Measurements from ENCODE around the gene PKP3.

The PKP3 gene

DNA sequence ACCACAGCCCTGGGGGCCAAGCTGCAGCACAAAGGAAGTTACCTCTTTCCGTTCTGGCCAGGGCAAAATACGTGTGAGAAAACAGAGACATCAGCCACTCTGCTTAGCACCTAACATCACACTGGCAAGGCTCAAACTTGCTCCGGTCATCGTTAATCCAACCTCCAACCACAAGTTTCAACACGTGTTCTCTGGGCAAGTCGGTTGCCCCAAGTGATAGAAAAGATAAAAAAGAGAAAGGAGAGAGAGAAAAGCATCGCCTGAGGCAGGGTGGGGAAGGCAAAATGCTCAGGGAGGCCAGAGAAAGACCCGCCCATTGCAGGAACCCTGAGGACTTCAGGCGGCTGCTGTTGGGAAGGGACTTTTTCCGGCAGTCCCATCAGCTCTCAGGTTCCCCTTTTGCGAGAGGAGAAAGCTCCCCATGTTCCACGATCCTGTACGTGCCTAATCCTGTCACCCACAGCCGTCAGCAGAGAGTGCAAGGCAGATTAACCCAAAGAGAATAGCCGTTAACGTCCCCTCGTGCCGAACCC is 43.2 kb upstream of the PKP3 start:
- H3K36me3 ChIP-seq (ENCODE audit: insufficient read depth, low read length) = no peaks in the 10 kb centered on the region
- H3K9me3 ChIP-seq (ENCODE audit: insufficient read depth, low read length, severe bottlenecking) = no peaks in the 10 kb centered on the region
- no peak overlapping the region for H2AFZ ChIP-seq (ENCODE audit: low read depth, low read length)
- H4K20me1 ChIP-seq (ENCODE audit: insufficient read depth, low read length) = no peaks in the 10 kb centered on the region
- no peak overlapping the region for H3K4me2 ChIP-seq (ENCODE audit: insufficient read depth, low read length)
- ATAC-seq (ENCODE audit: insufficient read depth, low read depth) (peak; percentile 35), DNase-seq (peak; percentile 46)
- H3K27ac ChIP-seq (ENCODE audit: low read length) = peak overlapping the region; percentile 48
- H3K27me3 ChIP-seq (ENCODE audit: insufficient read depth, low read length, poor library complexity) = no peaks in the 10 kb centered on the region
- H3K79me2 ChIP-seq (ENCODE audit: insufficient read depth, low read length) = no peaks in the 10 kb centered on the region
- no peak overlapping the region for H3K4me3 ChIP-seq (ENCODE audit: low read depth in 1 of 2, low read length in 2 of 2)
- H3K4me1 ChIP-seq (ENCODE audit: insufficient read depth, low read length) = peaks cover 20% of the 10 kb centered on the region
- no peak overlapping the region for H3K9ac ChIP-seq (ENCODE audit: low read depth, low read length)
- TF ChIP-seq, protein P1, sequence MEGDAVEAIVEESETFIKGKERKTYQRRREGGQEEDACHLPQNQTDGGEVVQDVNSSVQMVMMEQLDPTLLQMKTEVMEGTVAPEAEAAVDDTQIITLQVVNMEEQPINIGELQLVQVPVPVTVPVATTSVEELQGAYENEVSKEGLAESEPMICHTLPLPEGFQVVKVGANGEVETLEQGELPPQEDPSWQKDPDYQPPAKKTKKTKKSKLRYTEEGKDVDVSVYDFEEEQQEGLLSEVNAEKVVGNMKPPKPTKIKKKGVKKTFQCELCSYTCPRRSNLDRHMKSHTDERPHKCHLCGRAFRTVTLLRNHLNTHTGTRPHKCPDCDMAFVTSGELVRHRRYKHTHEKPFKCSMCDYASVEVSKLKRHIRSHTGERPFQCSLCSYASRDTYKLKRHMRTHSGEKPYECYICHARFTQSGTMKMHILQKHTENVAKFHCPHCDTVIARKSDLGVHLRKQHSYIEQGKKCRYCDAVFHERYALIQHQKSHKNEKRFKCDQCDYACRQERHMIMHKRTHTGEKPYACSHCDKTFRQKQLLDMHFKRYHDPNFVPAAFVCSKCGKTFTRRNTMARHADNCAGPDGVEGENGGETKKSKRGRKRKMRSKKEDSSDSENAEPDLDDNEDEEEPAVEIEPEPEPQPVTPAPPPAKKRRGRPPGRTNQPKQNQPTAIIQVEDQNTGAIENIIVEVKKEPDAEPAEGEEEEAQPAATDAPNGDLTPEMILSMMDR (IDR thresholded peaks at IDR 0.05; ENCODE audit: borderline replicate concordance, extremely low read depth, low read length, poor library complexity, severe bottlenecking) = no peak
- no peak for TF ChIP-seq EZH2 (IDR thresholded peaks at IDR 0.05; ENCODE audit: borderline replicate concordance, low read depth, low read length, severe bottlenecking)

DNA sequence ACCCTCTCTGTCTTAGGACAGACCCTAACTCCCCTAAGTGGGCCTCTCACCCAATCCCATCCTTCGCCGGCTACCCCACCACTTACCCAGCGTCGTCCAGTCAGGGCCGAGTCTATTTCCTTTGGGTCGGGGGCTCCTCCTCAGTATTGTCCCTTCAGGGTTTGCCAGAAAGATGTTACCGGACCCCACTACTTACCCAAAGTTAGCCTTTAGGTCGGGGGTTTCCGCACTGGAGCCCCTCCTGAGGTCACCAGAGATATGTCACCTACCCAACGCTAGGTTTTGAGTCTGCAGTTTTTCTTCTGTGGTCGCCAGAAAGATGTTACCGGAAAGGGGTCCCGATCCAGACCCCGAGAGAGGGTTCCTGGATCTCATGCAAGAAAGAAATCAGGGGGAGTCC is 42.6 kb upstream of the PKP3 start:
- H3K27me3 ChIP-seq (ENCODE audit: insufficient read depth, low read length, poor library complexity) = no peaks in the 10 kb centered on the region
- no peak for DNase-seq
- H3K9me3 ChIP-seq (ENCODE audit: insufficient read depth, low read length, severe bottlenecking) = no peaks in the 10 kb centered on the region
- no peaks in the 10 kb centered on the region for H3K79me2 ChIP-seq (ENCODE audit: insufficient read depth, low read length)
- H3K4me3 ChIP-seq (ENCODE audit: low read depth in 1 of 2, low read length in 2 of 2) = no peak overlapping the region
- H3K27ac ChIP-seq (ENCODE audit: low read length) = no peak overlapping the region
- no peaks in the 10 kb centered on the region for H3K36me3 ChIP-seq (ENCODE audit: insufficient read depth, low read length)
- H4K20me1 ChIP-seq (ENCODE audit: insufficient read depth, low read length) = no peaks in the 10 kb centered on the region
- peaks cover 24% of the 10 kb centered on the region for H3K4me1 ChIP-seq (ENCODE audit: insufficient read depth, low read length)
- no peak overlapping the region for H2AFZ ChIP-seq (ENCODE audit: low read depth, low read length)
- TF ChIP-seq EZH2 (IDR thresholded peaks at IDR 0.05; ENCODE audit: borderline replicate concordance, low read depth, low read length, severe bottlenecking) = no peak
- TF ChIP-seq, protein P1 (IDR thresholded peaks at IDR 0.05; ENCODE audit: borderline replicate concordance, extremely low read depth, low read length, poor library complexity, severe bottlenecking) = no peak
- no peak overlapping the region for H3K4me2 ChIP-seq (ENCODE audit: insufficient read depth, low read length)
- no peak overlapping the region for H3K9ac ChIP-seq (ENCODE audit: low read depth, low read length)
- no peak for ATAC-seq (ENCODE audit: insufficient read depth, low read depth)

GRCh38 chr11:352456-353031 is 41.5 kb upstream of the PKP3 start:
- peak overlapping the region; percentile 24; the same call in 1 of the 2 replicates for H3K27ac ChIP-seq (ENCODE audit: low read length)
- H3K9ac ChIP-seq (ENCODE audit: low read depth, low read length) = no peak overlapping the region
- peaks cover 24% of the 10 kb centered on the region for H3K4me1 ChIP-seq (ENCODE audit: insufficient read depth, low read length)
- no peak for ATAC-seq (ENCODE audit: insufficient read depth, low read depth)
- H4K20me1 ChIP-seq (ENCODE audit: insufficient read depth, low read length) = no peaks in the 10 kb centered on the region
- no peaks in the 10 kb centered on the region for H3K79me2 ChIP-seq (ENCODE audit: insufficient read depth, low read length)
- no peaks in the 10 kb centered on the region for H3K27me3 ChIP-seq (ENCODE audit: insufficient read depth, low read length, poor library complexity)
- no peak overlapping the region for H3K4me3 ChIP-seq (ENCODE audit: low read depth in 1 of 2, low read length in 2 of 2)
- no peak overlapping the region for H3K4me2 ChIP-seq (ENCODE audit: insufficient read depth, low read length)
- no peak overlapping the region for H2AFZ ChIP-seq (ENCODE audit: low read depth, low read length)
- no peaks in the 10 kb centered on the region for H3K36me3 ChIP-seq (ENCODE audit: insufficient read depth, low read length)
- H3K9me3 ChIP-seq (ENCODE audit: insufficient read depth, low read length, severe bottlenecking) = no peaks in the 10 kb centered on the region
- no peak for DNase-seq
- TF ChIP-seq, protein P1 (IDR thresholded peaks at IDR 0.05; ENCODE audit: borderline replicate concordance, extremely low read depth, low read length, poor library complexity, severe bottlenecking) = no peak
- TF ChIP-seq EZH2 (IDR thresholded peaks at IDR 0.05; ENCODE audit: borderline replicate concordance, low read depth, low read length, severe bottlenecking) = no peak

Measured in DND-41 (cell line).